ENCODE results near the gene BCAN. TPM values are rescaled to one million over a fixed set of nuclear protein-coding genes. Genes with fewer than 3 reads are reported as not detected.

Gene BCAN
- total and polyA plus RNA-seq, 2 of the 8 experiments (the other 6 are each of a cell fraction or from before 2014, with no cell fraction given), result 4.5 to 24.0 TPM

DNA sequence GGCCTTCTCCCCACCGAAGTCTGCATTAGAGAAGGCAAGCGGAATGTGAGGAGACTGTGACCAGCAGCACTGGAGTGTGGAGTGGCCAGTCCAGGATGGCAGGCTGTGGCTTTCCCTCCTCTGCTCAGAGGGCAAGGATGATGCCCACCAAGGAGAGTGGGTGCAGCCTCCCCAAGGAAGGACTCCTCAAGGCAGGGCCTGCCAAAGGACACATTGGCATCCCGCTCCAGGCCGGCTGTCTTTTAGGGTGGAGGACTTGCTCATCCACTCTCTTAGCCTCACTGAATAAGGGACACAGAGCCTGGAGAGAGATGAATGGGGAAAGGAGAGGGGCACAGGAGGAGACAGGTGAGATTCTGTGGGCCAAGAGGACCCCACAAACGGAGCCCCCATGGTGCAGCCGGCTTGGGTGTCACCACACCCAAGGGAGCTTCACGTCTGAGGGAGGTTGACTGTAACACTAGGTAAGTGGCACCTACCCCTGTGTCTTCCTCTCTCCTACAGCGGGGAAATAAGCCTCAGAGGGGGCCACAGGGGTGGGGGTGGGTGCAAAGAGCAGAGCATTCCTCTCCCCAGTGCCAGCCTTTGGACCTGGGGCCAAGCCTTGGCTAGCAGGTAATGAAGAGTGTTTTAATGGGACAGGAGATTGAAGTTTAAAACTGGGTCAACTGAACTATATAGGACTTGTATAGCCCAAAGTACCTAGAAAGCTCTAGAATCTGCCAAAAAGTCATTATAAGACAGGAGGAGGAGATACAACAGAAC lies 39.5 kb downstream of the BCAN start:
- FAIRE-seq, result no peak
- POLR2A ChIA-PET (ENCODE audit: partially characterized antibody), result interaction anchor here (0.6 to 13.8 kb wide), 9 partner anchors 11 to 87 kb away, joined by 3 to 419 read pairs (median 6); no protein-coding TSS in a partner anchor
- TF ChIP-seq TCF12 (IDR thresholded peaks at IDR 0.05; ENCODE audit: low read depth, low read length) (no peak), POU5F1 (IDR thresholded peaks at IDR 0.05; ENCODE audit: low read depth, low read length) (no peak), SRF (IDR thresholded peaks at IDR 0.05; ENCODE audit: low read depth, low read length) (no peak), CBX8 (IDR thresholded peaks at IDR 0.05; ENCODE audit: borderline replicate concordance, low read depth, low read length) (no peak), RAD21 (IDR thresholded peaks at IDR 0.05 in 1 of 2, conservative IDR thresholded peaks at IDR 0.05 in 1 of 2; ENCODE audit: low read depth in 2 of 2, low read length in 2 of 2) (no peak), POLR2AphosphoS5 (IDR thresholded peaks at IDR 0.05; ENCODE audit: low read depth, low read length) (no peak), POLR2A (IDR thresholded peaks at IDR 0.05; ENCODE audit: control extremely low read depth in 1 of 2, low read depth in 2 of 2, low read length in 2 of 2) (no peak)
- Histone ChIP-seq H3K4ac (replicated peaks; ENCODE audit: insufficient read length, low read depth, low read length) (no peak overlapping the region), H3K27ac (ENCODE audit: low read depth, low read length) (no peak overlapping the region), H4K5ac (ENCODE audit: insufficient read length, low read depth, low read length) (no peak overlapping the region), H3K9ac (replicated peaks in 1 of 4; ENCODE audit: extremely low read depth in 1 of 4, low read depth in 3 of 4, low read length in 3 of 4) (no peak overlapping the region), H2BK15ac (ENCODE audit: low read length) (no peak overlapping the region), H3K4me1 (replicated peaks in 1 of 4; ENCODE audit: control insufficient read depth in 3 of 4, insufficient read depth in 4 of 4, low read length in 3 of 4) (peaks cover 0 to 12% (median 3%) of the 10 kb centered on the region in 4 experiments; a peak in 5 of 7 replicates), H2AFZ (ENCODE audit: low read length) (no peak overlapping the region; the same call in 1 of the 2 replicates), H3K27me3 (replicated peaks in 1 of 4; ENCODE audit: control insufficient read depth in 3 of 4, extremely low read depth in 1 of 4, insufficient read depth in 3 of 4, low read length in 3 of 4) (no peaks in the 10 kb centered on the region; a peak in 2 of 7 replicates), H2BK120ac (replicated peaks; ENCODE audit: low read depth, low read length) (no peak overlapping the region), H4K8ac (ENCODE audit: extremely low read depth, insufficient read depth, low read length) (no peak overlapping the region), H3K79me1 (ENCODE audit: low read depth, low read length) (no peaks in the 10 kb centered on the region), H3K56ac (replicated peaks; ENCODE audit: insufficient read length, low read depth, low read length) (no peak overlapping the region), H2BK5ac (ENCODE audit: low read depth, low read length) (no peak overlapping the region; the same call in 1 of the 2 replicates), H3K23me2 (ENCODE audit: low read depth, low read length) (peaks cover 5% of the 10 kb centered on the region; the same call in 1 of the 2 replicates), H3K14ac (ENCODE audit: insufficient read length) (no peak overlapping the region), H2BK20ac (ENCODE audit: low read length) (no peak overlapping the region), H3K4me2 (ENCODE audit: insufficient read depth in 1 of 2, low read depth in 2 of 2, low read length in 2 of 2) (no peak overlapping the region), H3K79me2 (ENCODE audit: control insufficient read depth in 1 of 2, insufficient read depth in 2 of 2, low read length in 2 of 2) (peaks cover 4 to 8% of the 10 kb centered on the region in 2 experiments; a peak in 3 of 4 replicates), H4K91ac (replicated peaks; ENCODE audit: insufficient read length, low read length) (no peak overlapping the region), H3K18ac (ENCODE audit: extremely low read depth, low read length) (no peak overlapping the region), H4K20me1 (replicated peaks in 1 of 2; ENCODE audit: control insufficient read depth in 1 of 2, insufficient read depth in 2 of 2, low read length in 2 of 2) (no peaks in the 10 kb centered on the region), H3K36me3 (ENCODE audit: control insufficient read depth in 2 of 4, insufficient read depth in 4 of 4, low read length in 3 of 4) (no peaks in the 10 kb centered on the region), H3K9me3 (ENCODE audit: insufficient read depth in 2 of 2, low read depth in 1 of 2, low read length in 1 of 2) (no peaks in the 10 kb centered on the region), H2AK5ac (ENCODE audit: low read depth, low read length) (peak overlapping the region; percentile 93; the same call in 1 of the 2 replicates), H3K4me3 (ENCODE audit: extremely low read depth in 1 of 4, insufficient read depth in 2 of 4, low read depth in 3 of 4, low read length in 4 of 4) (no peak overlapping the region), H3K23ac (ENCODE audit: insufficient read length) (no peak overlapping the region), H2BK12ac (ENCODE audit: low read depth, low read length) (0 out of 2 replicates have a peak overlapping the region, but pooled peaks have one; percentile 68)
- CTCF ChIA-PET (ENCODE audit: partially characterized antibody), result interaction anchor here (0.9 to 66.0 kb wide), 14 partner anchors 6 to 267 kb away, joined by 3 to 4284 read pairs (median 6); partner anchors contain the start of genes BCAN, CRABP2, HAPLN2 and ISG20L2
- no peak for DNase-seq (ENCODE audit: low read depth in 1 of 2, low spot score in 2 of 2)
- WGBS, 2 experiments (ENCODE audit: extremely low coverage in 1 of 2, insufficient coverage in 1 of 2, insufficient read length in 1 of 2, insufficient replicate concordance in 2 of 2, low coverage in 1 of 2, low lambda C conversion rate in 2 of 2, missing lambda C conversion rate in 1 of 2), result 93% methylated on average over 8 of the region's 8 CpGs; no CpG with 5 or more reads in 1 of the 2 experiments

Data from H1 (cell line).